Loucy (cell line): ENCODE data around the gene DPF3.
A peak's percentile ranks its signal among the peaks of the same experiment; 100 is the strongest.

Source experiments
- H2AFZ ChIP-seq: fragments of 200-600 bp; sonication (generic); 2 replicates; pipeline ENCODE4 v1.6.0; 2016; ENCODE audit warnings: antibody characterized with exemption, mild to moderate bottlenecking, low read length, moderate library complexity
- H3F3A ChIP-seq: fragments of 200-600 bp; 2 replicates; pipeline ENCODE4 v1.6.0; 2016; ENCODE audit warnings: antibody characterized with exemption, low read depth, mild to moderate bottlenecking
- H3K27me3 ChIP-seq: fragments of 200-600 bp; sonication (generic); 2 replicates; pipeline ENCODE4 v1.6.1; 2014; ENCODE audit warnings: low read length, mild to moderate bottlenecking; ENCODE audit not compliant: insufficient read depth, poor library complexity, severe bottlenecking
- H3K36me3 ChIP-seq: fragments of 200-600 bp; sonication (generic); 2 replicates; pipeline ENCODE4 v1.6.1; 2016; ENCODE audit warnings: low read length; ENCODE audit not compliant: insufficient read depth
- H3K4me1 ChIP-seq: fragments of 200-600 bp; sonication (generic); 2 replicates; pipeline ENCODE4 v1.5.1; 2014; ENCODE audit warnings: low read length, mild to moderate bottlenecking; ENCODE audit not compliant: insufficient read depth, poor library complexity, severe bottlenecking
- H3K4me2 ChIP-seq: fragments of 200-600 bp; sonication (generic); 2 replicates; pipeline ENCODE4 v1.6.0; 2014; ENCODE audit warnings: antibody characterized with exemption, low read length, low read depth, mild to moderate bottlenecking; ENCODE audit not compliant: poor library complexity, severe bottlenecking
- H3K4me3 ChIP-seq: fragments of 200-600 bp; sonication (generic); 2 replicates; pipeline ENCODE4 v1.5.1; 2014; ENCODE audit warnings: low read length, mild to moderate bottlenecking, mixed read lengths; ENCODE audit not compliant: poor library complexity, severe bottlenecking
- H3K79me2 ChIP-seq: fragments of 200-600 bp; sonication (generic); 2 replicates; pipeline ENCODE4 v1.6.1; 2014; ENCODE audit warnings: low read length; ENCODE audit not compliant: insufficient read depth
- H3K9ac ChIP-seq: fragments of 200-600 bp; sonication (generic); 2 replicates; pipeline ENCODE4 v1.6.0; 2014; ENCODE audit warnings: mild to moderate bottlenecking, low read depth, low read length, moderate library complexity; ENCODE audit not compliant: poor library complexity, severe bottlenecking
- H3K9me2 ChIP-seq: fragments of 200-600 bp; sonication (generic); replicated peaks from 2 replicates; pipeline ENCODE4 v1.6.1; 2016; ENCODE audit warnings: low read depth, low read length, mixed read lengths
- H3K9me3 ChIP-seq: fragments of 200-600 bp; sonication (generic); 2 replicates; pipeline ENCODE4 v1.6.1; 2014; ENCODE audit warnings: mild to moderate bottlenecking, antibody characterized with exemption, low read length, low read depth; ENCODE audit not compliant: insufficient read depth
- H4K20me1 ChIP-seq: fragments of 200-600 bp; sonication (generic); 2 replicates; pipeline ENCODE4 v1.6.0; 2014; ENCODE audit warnings: antibody characterized with exemption, low read length, mild to moderate bottlenecking; ENCODE audit not compliant: insufficient read depth, poor library complexity, severe bottlenecking
- EZH2phosphoT487 ChIP-seq: fragments of 200-600 bp; IDR thresholded peaks from 2 replicates; pipeline ENCODE4 v1.6.1; 2018; ENCODE audit warnings: antibody characterized with exemption, mild to moderate bottlenecking, moderate library complexity, borderline replicate concordance
- TF ChIP-seq, protein P1 (sequence below): fragments of 200-600 bp; sonication (generic); conservative IDR thresholded peaks from 2 replicates; pipeline ENCODE4 v1.5.1; 2014; ENCODE audit warnings: mild to moderate bottlenecking, antibody characterized with exemption, low read length

The DPF3 gene

DNA sequence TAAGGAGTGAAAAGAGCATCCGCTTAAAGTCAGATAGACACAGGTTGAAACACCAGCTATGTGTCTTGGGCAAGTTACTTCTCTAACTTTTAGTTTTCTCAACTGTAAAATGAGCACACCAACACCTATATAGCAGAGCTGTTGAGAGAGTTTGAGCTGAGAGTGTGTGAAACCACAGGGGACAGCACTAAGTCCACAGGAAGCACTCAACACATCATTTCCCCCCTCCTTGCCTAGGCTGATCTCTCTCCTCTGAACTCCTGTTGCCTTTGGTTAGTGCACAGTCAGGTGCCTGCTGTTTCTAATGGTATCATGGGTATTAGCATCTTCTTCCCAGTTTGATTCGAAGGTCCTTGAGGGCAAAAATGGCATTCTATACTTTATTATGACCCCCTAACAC, 176.7 kb downstream of the DPF3 start:
- no peak overlapping the region for H3K9ac ChIP-seq

DNA sequence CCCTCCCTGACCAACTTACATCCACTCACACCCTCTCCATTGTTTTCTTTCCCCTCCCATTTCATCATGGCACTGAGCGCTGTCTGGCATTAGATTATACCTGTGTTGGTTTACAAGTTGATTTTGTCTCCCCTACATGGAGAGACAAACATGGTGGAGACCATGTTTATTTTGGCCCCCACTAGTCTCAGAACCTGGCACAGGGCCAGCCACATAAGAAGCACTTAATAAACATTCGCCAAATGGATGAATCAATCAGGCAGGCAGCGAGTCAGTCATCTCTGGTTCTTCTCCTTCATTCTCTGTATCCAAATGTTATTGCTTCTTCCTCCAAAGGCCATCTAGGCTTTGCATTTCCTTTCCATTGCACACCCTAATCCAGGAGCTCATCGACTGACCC, 177.4 kb downstream of the DPF3 start:
- Histone ChIP-seq H2AFZ (no peak overlapping the region), H3K4me1 (peaks cover 27% of the 10 kb centered on the region), H3K4me2 (no peak overlapping the region), H3F3A (0 out of 2 replicates have a peak, but pooled peaks cover 5% of the 10 kb centered on the region), H3K9me2 (no peaks in the 10 kb centered on the region), H3K36me3 (peaks cover 88% of the 10 kb centered on the region; the same call in 1 of the 2 replicates), H3K4me3 (no peak overlapping the region), H3K9ac (no peak overlapping the region), H3K79me2 (peaks cover 8% of the 10 kb centered on the region; the same call in 1 of the 2 replicates), H4K20me1 (peaks cover 4% of the 10 kb centered on the region), H3K27me3 (no peaks in the 10 kb centered on the region), H3K9me3 (no peaks in the 10 kb centered on the region)
- TF ChIP-seq, protein P1, sequence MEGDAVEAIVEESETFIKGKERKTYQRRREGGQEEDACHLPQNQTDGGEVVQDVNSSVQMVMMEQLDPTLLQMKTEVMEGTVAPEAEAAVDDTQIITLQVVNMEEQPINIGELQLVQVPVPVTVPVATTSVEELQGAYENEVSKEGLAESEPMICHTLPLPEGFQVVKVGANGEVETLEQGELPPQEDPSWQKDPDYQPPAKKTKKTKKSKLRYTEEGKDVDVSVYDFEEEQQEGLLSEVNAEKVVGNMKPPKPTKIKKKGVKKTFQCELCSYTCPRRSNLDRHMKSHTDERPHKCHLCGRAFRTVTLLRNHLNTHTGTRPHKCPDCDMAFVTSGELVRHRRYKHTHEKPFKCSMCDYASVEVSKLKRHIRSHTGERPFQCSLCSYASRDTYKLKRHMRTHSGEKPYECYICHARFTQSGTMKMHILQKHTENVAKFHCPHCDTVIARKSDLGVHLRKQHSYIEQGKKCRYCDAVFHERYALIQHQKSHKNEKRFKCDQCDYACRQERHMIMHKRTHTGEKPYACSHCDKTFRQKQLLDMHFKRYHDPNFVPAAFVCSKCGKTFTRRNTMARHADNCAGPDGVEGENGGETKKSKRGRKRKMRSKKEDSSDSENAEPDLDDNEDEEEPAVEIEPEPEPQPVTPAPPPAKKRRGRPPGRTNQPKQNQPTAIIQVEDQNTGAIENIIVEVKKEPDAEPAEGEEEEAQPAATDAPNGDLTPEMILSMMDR: no peak
- no peak for TF ChIP-seq EZH2phosphoT487

More for the DNA sequence above, 176.7 kb downstream of the DPF3 start:
- no peak overlapping the region for H3K4me3 ChIP-seq
- H3K4me1 ChIP-seq: peaks cover 27% of the 10 kb centered on the region
- peak overlapping the region; percentile 53 for H3K4me2 ChIP-seq
- no peaks in the 10 kb centered on the region for H3K27me3 ChIP-seq
- peaks cover 88% of the 10 kb centered on the region; the same call in 1 of the 2 replicates for H3K36me3 ChIP-seq
- TF ChIP-seq, protein P1: no peak
- no peak for TF ChIP-seq EZH2phosphoT487
- 0 out of 2 replicates have a peak, but pooled peaks cover 5% of the 10 kb centered on the region for H3F3A ChIP-seq
- peaks cover 8% of the 10 kb centered on the region; the same call in 1 of the 2 replicates for H3K79me2 ChIP-seq
- no peaks in the 10 kb centered on the region for H3K9me2 ChIP-seq
- H4K20me1 ChIP-seq: peaks cover 4% of the 10 kb centered on the region
- H3K9me3 ChIP-seq: no peaks in the 10 kb centered on the region
- no peak overlapping the region for H2AFZ ChIP-seq

DNA sequence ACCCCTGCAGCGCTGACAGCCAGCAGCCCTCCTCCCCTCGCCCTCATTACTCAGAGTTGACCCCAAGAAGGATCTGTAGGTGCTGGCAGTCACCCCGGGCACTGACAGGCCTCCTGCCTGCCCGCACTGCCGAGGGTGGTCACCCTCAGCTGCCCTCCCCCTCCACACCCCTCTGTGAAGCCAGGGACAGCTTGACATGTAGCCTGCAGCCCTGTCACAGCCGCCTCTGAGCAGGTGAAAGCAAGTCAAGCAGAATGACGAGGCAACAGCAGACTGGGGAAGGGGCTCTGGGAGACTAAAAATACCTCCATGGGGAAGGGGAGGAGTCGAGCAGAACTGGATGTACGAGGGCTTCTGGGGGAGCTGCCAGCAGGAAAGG, 178.1 kb downstream of the DPF3 start:
- no peak overlapping the region for H3K9ac ChIP-seq
- H3K4me1 ChIP-seq: peaks cover 27% of the 10 kb centered on the region

More for the DNA sequence above, 178.1 kb downstream of the DPF3 start:
- no peaks in the 10 kb centered on the region for H3K9me3 ChIP-seq
- H3K9me2 ChIP-seq: no peaks in the 10 kb centered on the region
- H3K4me3 ChIP-seq: no peak overlapping the region
- H3K36me3 ChIP-seq: peaks cover 90% of the 10 kb centered on the region; the same call in 1 of the 2 replicates
- TF ChIP-seq EZH2phosphoT487: no peak
- TF ChIP-seq, protein P1: no peak
- H3K79me2 ChIP-seq: peaks cover 8% of the 10 kb centered on the region; the same call in 1 of the 2 replicates
- no peaks in the 10 kb centered on the region for H3K27me3 ChIP-seq
- H2AFZ ChIP-seq: no peak overlapping the region
- H4K20me1 ChIP-seq: peaks cover 4% of the 10 kb centered on the region
- H3K4me2 ChIP-seq: no peak overlapping the region
- H3F3A ChIP-seq: 0 out of 2 replicates have a peak, but pooled peaks cover 5% of the 10 kb centered on the region
